ENCODE results near the gene WDR90.
A peak's percentile ranks its signal among the peaks of the same experiment; 100 is the strongest.

DNA sequence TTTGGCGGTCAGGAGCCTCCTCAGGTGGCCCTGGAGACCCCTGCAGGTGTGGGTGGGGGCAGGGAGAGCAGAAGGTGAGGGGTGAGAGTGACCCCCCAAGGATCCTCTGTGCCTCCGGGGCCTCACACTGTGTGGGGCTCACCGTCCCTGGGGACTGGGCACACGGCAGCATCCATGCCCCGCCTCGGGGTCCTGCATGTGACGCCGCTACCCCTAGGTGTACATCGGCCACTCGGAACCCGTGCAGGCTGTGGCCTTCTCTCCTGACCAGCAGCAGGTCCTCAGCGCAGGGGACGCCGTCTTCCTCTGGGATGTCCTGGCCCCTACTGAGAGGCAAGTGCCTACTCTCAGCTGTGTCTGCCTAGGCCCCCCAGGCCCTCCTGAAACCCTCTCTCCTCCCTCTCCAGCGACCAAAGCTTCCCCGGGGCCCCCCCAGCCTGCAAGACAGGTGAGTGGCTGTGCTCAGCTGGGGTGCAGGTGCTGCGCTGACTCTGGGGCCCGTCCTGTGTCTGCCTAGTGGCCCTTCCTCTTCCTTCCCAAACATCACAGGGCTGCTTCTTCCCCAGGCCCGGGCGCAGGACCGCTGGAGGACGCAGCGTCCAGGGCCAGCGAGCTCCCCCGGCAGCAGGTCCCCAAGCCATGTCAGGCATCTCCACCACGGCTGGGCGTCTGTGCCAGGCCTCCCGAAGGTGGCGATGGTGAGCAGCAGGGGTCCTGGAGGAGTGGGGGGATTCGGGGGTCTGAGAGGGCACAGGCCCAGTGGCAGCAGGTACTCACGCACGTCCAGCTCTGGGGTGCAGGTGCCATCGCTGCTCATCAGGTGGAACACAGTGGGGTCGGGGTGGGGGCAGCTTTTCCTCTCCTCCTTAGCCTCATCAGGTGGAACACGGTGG is 9.8 kb downstream of the WDR90 start:
- TF ChIP-seq, protein P1, sequence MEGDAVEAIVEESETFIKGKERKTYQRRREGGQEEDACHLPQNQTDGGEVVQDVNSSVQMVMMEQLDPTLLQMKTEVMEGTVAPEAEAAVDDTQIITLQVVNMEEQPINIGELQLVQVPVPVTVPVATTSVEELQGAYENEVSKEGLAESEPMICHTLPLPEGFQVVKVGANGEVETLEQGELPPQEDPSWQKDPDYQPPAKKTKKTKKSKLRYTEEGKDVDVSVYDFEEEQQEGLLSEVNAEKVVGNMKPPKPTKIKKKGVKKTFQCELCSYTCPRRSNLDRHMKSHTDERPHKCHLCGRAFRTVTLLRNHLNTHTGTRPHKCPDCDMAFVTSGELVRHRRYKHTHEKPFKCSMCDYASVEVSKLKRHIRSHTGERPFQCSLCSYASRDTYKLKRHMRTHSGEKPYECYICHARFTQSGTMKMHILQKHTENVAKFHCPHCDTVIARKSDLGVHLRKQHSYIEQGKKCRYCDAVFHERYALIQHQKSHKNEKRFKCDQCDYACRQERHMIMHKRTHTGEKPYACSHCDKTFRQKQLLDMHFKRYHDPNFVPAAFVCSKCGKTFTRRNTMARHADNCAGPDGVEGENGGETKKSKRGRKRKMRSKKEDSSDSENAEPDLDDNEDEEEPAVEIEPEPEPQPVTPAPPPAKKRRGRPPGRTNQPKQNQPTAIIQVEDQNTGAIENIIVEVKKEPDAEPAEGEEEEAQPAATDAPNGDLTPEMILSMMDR (conservative IDR thresholded peaks at IDR 0.05; ENCODE audit: low read depth in 2 of 2) = peak in 1 of 2 experiments; percentile 28; a peak in 1 of 4 replicates
- TF ChIP-seq POLR2AphosphoS5 (IDR thresholded peaks at IDR 0.05; ENCODE audit: low read depth) = no peak
